ENCODE measurements around the gene BANF2. TPM values are rescaled to one million over a fixed set of nuclear protein-coding genes. Genes with fewer than 3 reads are reported as not detected.

Gene BANF2
- total and polyA plus RNA-seq, 10 of the 15 experiments (the other 5 are each of a cell fraction or from before 2014, with no cell fraction given): not detected

GRCh38 chr20:17668432-17668831 is 31.3 kb upstream of the BANF2 start:
- ATAC-seq (no peak), DNase-seq (ENCODE audit: low read depth, low spot score) (no peak), FAIRE-seq (no peak)
- intact Hi-C loops (cut with micrococcal nuclease; ENCODE audit: unreplicated experiment) (no loop called here), in situ Hi-C loops (cut with MboI) (no loop called here)
- Histone ChIP-seq H3K9me3 (replicated peaks; ENCODE audit: control insufficient read depth, insufficient read depth, low read length) (no peaks in the 10 kb centered on the region), H2AFZ (ENCODE audit: control insufficient read depth, low read depth, low read length) (no peak overlapping the region), H3K36me3 (ENCODE audit: control insufficient read depth in 2 of 2, insufficient read depth in 2 of 2, low read length in 1 of 2) (no peaks in the 10 kb centered on the region; a peak in 2 of 4 replicates), H3K4me3 (no peak overlapping the region), H3K4me1 (ENCODE audit: control insufficient read depth, insufficient read depth, low read length) (peaks cover 13% of the 10 kb centered on the region), H3K27ac (ENCODE audit: control insufficient read depth, insufficient read depth) (no peak overlapping the region), H3K27me3 (replicated peaks in 1 of 2; ENCODE audit: control insufficient read depth in 2 of 2, insufficient read depth in 2 of 2, low read length in 1 of 2) (no peaks in the 10 kb centered on the region), H4K20me1 (ENCODE audit: control insufficient read depth, insufficient read depth) (no peaks in the 10 kb centered on the region), H3K79me2 (ENCODE audit: control insufficient read depth, insufficient read depth, low read length) (peaks cover 20% of the 10 kb centered on the region), H3K9ac (ENCODE audit: control insufficient read depth, insufficient read depth, low read length) (no peak overlapping the region), H3K4me2 (ENCODE audit: control insufficient read depth, insufficient read depth) (no peak overlapping the region)
- ChIA-PET POLR2A (no interaction called here), SMC1A (ENCODE audit: uncharacterized antibody, unreplicated experiment) (no interaction called here), RAD21 (ENCODE audit: unreplicated experiment) (interaction anchor here (2.7 kb wide), 1 partner anchor 14 kb away, joined by 7 read pairs; the partner anchor contains the start of gene RRBP1), CTCF (interaction anchor here (0.9 kb wide), 1 partner anchor 14 kb away, joined by 4 read pairs; the partner anchor contains the start of gene RRBP1)
- WGBS (ENCODE audit: insufficient coverage, insufficient replicate concordance, low lambda C conversion rate, missing lambda C conversion rate): 100% methylated on average over 3 of the region's 3 CpGs
- BruUV-seq (replicated peaks): no TSS peak
- TF ChIP-seq NR2C2 (IDR thresholded peaks at IDR 0.05; ENCODE audit: borderline replicate concordance, control insufficient read depth, insufficient read length, low read depth): no peak
- TF ChIP-seq CEBPB (IDR thresholded peaks at IDR 0.05; ENCODE audit: borderline replicate concordance in 1 of 2, low read depth in 2 of 2, low read length in 2 of 2): no peak
- no peak for TF ChIP-seq IRF3 (IDR thresholded peaks at IDR 0.05)
- TF ChIP-seq BMI1 (IDR thresholded peaks at IDR 0.05; ENCODE audit: borderline replicate concordance): no peak
- TF ChIP-seq RFX5 (IDR thresholded peaks at IDR 0.05; ENCODE audit: low read depth, low read length): no peak
- no peak for TF ChIP-seq MLLT1 (IDR thresholded peaks at IDR 0.05)
- no peak for TF ChIP-seq MAX (IDR thresholded peaks at IDR 0.05; ENCODE audit: low read depth, low read length)
- TF ChIP-seq SRF (IDR thresholded peaks at IDR 0.05; ENCODE audit: low read depth in 2 of 2, low read length in 2 of 2): no peak
- TF ChIP-seq ATF2 (IDR thresholded peaks at IDR 0.05; ENCODE audit: low read length): no peak
- TF ChIP-seq TBL1XR1 (IDR thresholded peaks at IDR 0.05; ENCODE audit: low read depth, low read length): no peak
- TF ChIP-seq PKNOX1 (IDR thresholded peaks at IDR 0.05): no peak
- TF ChIP-seq HDGF (IDR thresholded peaks at IDR 0.05): no peak
- no peak for TF ChIP-seq CBFB (IDR thresholded peaks at IDR 0.05; ENCODE audit: low read depth)
